Fibroblast of lung (primary cell): ENCODE results near the gene KEL. TPM values are rescaled to one million over a fixed set of nuclear protein-coding genes. Genes with fewer than 3 reads are reported as not detected.

Experiments
- DNase-seq, 2 donors: peaks; one replicate each; pipeline versions ENCODE4 v3.0.0 to v3.0.0-alpha.2; 2010; ENCODE audit warnings: low read depth in 2 of 2
- H2AFZ ChIP-seq: 2 replicates; pipeline ENCODE4 v1.5.1; 2012; ENCODE audit warnings: low read length, control low read depth, inconsistent platforms
- H3K27ac ChIP-seq: 2 replicates; pipeline ENCODE4 v1.5.1; 2011; ENCODE audit warnings: low read length, control low read depth; ENCODE audit not compliant: insufficient read depth
- H3K27me3 ChIP-seq: 2 replicates; pipeline ENCODE4 v1.5.1; 2011; ENCODE audit warnings: mild to moderate bottlenecking, low read length; ENCODE audit not compliant: control insufficient read depth, insufficient read depth
- H3K36me3 ChIP-seq: 2 replicates; pipeline ENCODE4 v1.5.1; 2011; ENCODE audit warnings: low read length; ENCODE audit not compliant: control insufficient read depth, insufficient read depth
- H3K4me1 ChIP-seq: 2 replicates; pipeline ENCODE4 v1.5.1; 2011; ENCODE audit warnings: low read length; ENCODE audit not compliant: control insufficient read depth, insufficient read depth; ENCODE audit errors: extremely low read depth
- H3K4me2 ChIP-seq: 2 replicates; pipeline ENCODE4 v1.5.1; 2011; ENCODE audit warnings: low read length, control low read depth; ENCODE audit not compliant: insufficient read depth; ENCODE audit errors: extremely low read depth
- H3K4me3 ChIP-seq, 4 experiments: fragments of 200-600 bp in 1 of 4; sonication (generic) in 1 of 4; replicated peaks in 1 of 4; 2 replicates each; pipeline ENCODE4 v1.5.1; 2011 to 2016; ENCODE audit warnings: low read length in 4 of 4, low read depth in 3 of 4, mild to moderate bottlenecking in 3 of 4, control low read depth in 2 of 4, inconsistent platforms in 1 of 4, mixed read lengths in 1 of 4; ENCODE audit not compliant: insufficient read depth in 1 of 4; ENCODE audit errors: control extremely low read depth in 1 of 4
- H3K79me2 ChIP-seq: 2 replicates; pipeline ENCODE4 v1.5.1; 2012; ENCODE audit warnings: mild to moderate bottlenecking, low read length, inconsistent platforms; ENCODE audit not compliant: control insufficient read depth, insufficient read depth
- H3K9ac ChIP-seq: 2 replicates; pipeline ENCODE4 v1.5.1; 2011; ENCODE audit warnings: mild to moderate bottlenecking, low read length, control low read depth; ENCODE audit not compliant: insufficient read depth
- H3K9me3 ChIP-seq: 2 replicates; pipeline ENCODE4 v1.5.1; 2012; ENCODE audit warnings: low read depth, low read length; ENCODE audit not compliant: control insufficient read depth, insufficient read depth
- H4K20me1 ChIP-seq: 2 replicates; pipeline ENCODE4 v1.5.1; 2011; ENCODE audit warnings: low read length; ENCODE audit not compliant: control insufficient read depth, insufficient read depth; ENCODE audit errors: extremely low read depth
- CTCF ChIP-seq, 2 donors: IDR thresholded peaks in 1 of 2; conservative IDR thresholded peaks in 1 of 2; 1 replicate in 1 of 2; 2 replicates in 1 of 2; pipeline ENCODE4 v1.5.1; 2011 to 2012; ENCODE audit warnings: low read length in 2 of 2, control low read depth in 1 of 2, inconsistent platforms in 1 of 2, low read depth in 1 of 2, mild to moderate bottlenecking in 1 of 2
- EZH2 ChIP-seq: IDR thresholded peaks from 2 replicates; pipeline ENCODE4 v1.5.1; 2012; ENCODE audit warnings: low read length, control low read depth, mild to moderate bottlenecking; ENCODE audit errors: missing control alignments
- polyA plus RNA-seq, 2 donors: library from polyadenylated mRNA; depleted of rRNA in 1 of 2; stranded (reverse) in 1 of 2; unstranded in 1 of 2; fragments of >200 nt; gene quantifications; 2 replicates each; pipeline ENCODE4 v1.2.1, GENCODE V29; 2011 to 2012; ENCODE audit warnings: missing spikeins in 1 of 2
- total RNA-seq: library from RNA; depleted of rRNA; stranded (reverse); fragments of >200 nt; gene quantifications from 2 replicates; pipeline ENCODE4 v1.2.1, GENCODE V29; 2014

Gene KEL
- total and polyA plus RNA-seq, 2 donors (not counting 1 experiment from before 2014, with no cell fraction given) = 0.05 TPM; not detected in 1

- Histone ChIP-seq H3K9ac (no peak overlapping the region), H3K27me3 (no peaks in the 10 kb centered on the region), H3K4me3 (no peak overlapping the region), H3K9me3 (no peaks in the 10 kb centered on the region), H2AFZ (no peak overlapping the region), H3K4me2 (no peak overlapping the region), H3K36me3 (no peaks in the 10 kb centered on the region), H3K4me1 (no peaks in the 10 kb centered on the region), H3K79me2 (no peaks in the 10 kb centered on the region), H3K27ac (no peak overlapping the region), H4K20me1 (no peaks in the 10 kb centered on the region)
- no peak for DNase-seq
- TF ChIP-seq EZH2 = no peak
- no peak for TF ChIP-seq CTCF (conservative IDR thresholded peaks at IDR 0.05 in 1 of 2, IDR thresholded peaks at IDR 0.05 in 1 of 2; ENCODE audit: low read depth in 1 of 2, low read length in 2 of 2)
These were observed 67.1 kb downstream of the KEL start for GRCh38 chr7:142894985-142895593.

GRCh38 chr7:142894112-142894984, 67.8 kb downstream of the KEL start:
- H3K27me3 ChIP-seq = no peaks in the 10 kb centered on the region
- H3K4me3 ChIP-seq = no peak overlapping the region
- no peak overlapping the region for H3K27ac ChIP-seq
- no peaks in the 10 kb centered on the region for H3K79me2 ChIP-seq
- H3K9ac ChIP-seq = no peak overlapping the region
- H2AFZ ChIP-seq = no peak overlapping the region
- TF ChIP-seq CTCF (conservative IDR thresholded peaks at IDR 0.05 in 1 of 2, IDR thresholded peaks at IDR 0.05 in 1 of 2; ENCODE audit: low read depth in 1 of 2, low read length in 2 of 2) (no peak), EZH2 (no peak)
- no peak overlapping the region for H3K4me2 ChIP-seq
- H3K4me1 ChIP-seq = no peaks in the 10 kb centered on the region
- no peaks in the 10 kb centered on the region for H3K9me3 ChIP-seq
- no peak for DNase-seq
- H3K36me3 ChIP-seq = no peaks in the 10 kb centered on the region
- H4K20me1 ChIP-seq = no peaks in the 10 kb centered on the region

GRCh38 chr7:142892951-142893350, 69.2 kb downstream of the KEL start:
- H2AFZ ChIP-seq = no peak overlapping the region
- H3K9ac ChIP-seq = no peak overlapping the region
- H3K4me3 ChIP-seq = no peak overlapping the region
- no peaks in the 10 kb centered on the region for H3K4me1 ChIP-seq
- no peaks in the 10 kb centered on the region for H3K9me3 ChIP-seq
- no peak overlapping the region for H3K4me2 ChIP-seq
- no peak for TF ChIP-seq CTCF (conservative IDR thresholded peaks at IDR 0.05 in 1 of 2, IDR thresholded peaks at IDR 0.05 in 1 of 2; ENCODE audit: low read depth in 1 of 2, low read length in 2 of 2)
- no peak for TF ChIP-seq EZH2
- no peak overlapping the region for H3K27ac ChIP-seq
- no peak for DNase-seq
- H3K36me3 ChIP-seq = no peaks in the 10 kb centered on the region
- H3K79me2 ChIP-seq = no peaks in the 10 kb centered on the region
- no peaks in the 10 kb centered on the region for H4K20me1 ChIP-seq
- no peaks in the 10 kb centered on the region for H3K27me3 ChIP-seq
